Activated B cell treated with CpG ODN at 0.5 μM for 24 hours (primary cell): ENCODE results near the gene NLRC5. TPM values are rescaled to one million over a fixed set of nuclear protein-coding genes. Genes with fewer than 3 reads are reported as not detected.
"Not testable (repeated sequence)": the region's sequence is repeated elsewhere in the genome, so short reads cannot be mapped to it uniquely, and the experiment has no call there.

Experiments
- ATAC-seq: fragments of 200-7000 bp; cut with Tn5 transposase; one replicate; pipeline ENCODE4 v1.10.0; 2021; ENCODE audit warnings: low read depth, mild to moderate bottlenecking, moderate library complexity
- CTCF ChIA-PET: fragments of 350-600 bp; sonication (Branson Sonifier 250); formaldehyde crosslinking; loops from one replicate; lab custom pipeline; 2021; ENCODE audit warnings: antibody characterized with exemption; lab: Charles Lee
- POLR2A ChIA-PET: fragments of 350-600 bp; sonication (Branson Sonifier 250); formaldehyde crosslinking; loops from one replicate; lab custom pipeline; 2021; ENCODE audit warnings: antibody characterized with exemption; lab: Charles Lee
- DNase-seq: peaks from one replicate; pipeline ENCODE4 v3.0.0; 2022
- H3K27ac Mint-ChIP-seq: one replicate; pipeline ENCODE4 v1.8.0; 2020; ENCODE audit warnings: mixed read lengths
- H3K27me3 Mint-ChIP-seq: one replicate; pipeline ENCODE4 v1.8.0; 2021; ENCODE audit warnings: mixed read lengths
- H3K36me3 Mint-ChIP-seq: one replicate; pipeline ENCODE4 v1.8.0; 2021; ENCODE audit warnings: low read depth, mixed read lengths
- H3K4me1 Mint-ChIP-seq: one replicate; pipeline ENCODE4 v1.8.0; 2021; ENCODE audit warnings: mixed read lengths
- H3K4me3 Mint-ChIP-seq: one replicate; pipeline ENCODE4 v1.8.0; 2020; ENCODE audit warnings: mild to moderate bottlenecking, mixed read lengths
- H3K9me3 Mint-ChIP-seq: one replicate; pipeline ENCODE4 v1.8.0; 2020; ENCODE audit warnings: mixed read lengths
- CTCF ChIP-seq: fragments of 200-600 bp; IDR thresholded peaks from one replicate; pipeline ENCODE4 v1.8.0; 2022; ENCODE audit warnings: antibody characterized with exemption, mild to moderate bottlenecking
- intact Hi-C: fragments of 100-400 bp; cut with micrococcal nuclease; formaldehyde crosslinking; loops from one replicate; pipeline ENCODE4 v1.15.1; 2024
- total RNA-seq: library from RNA; stranded (reverse); gene quantifications from 2 replicates; pipeline ENCODE4 v1.2.3, GENCODE V29; 2022

Gene NLRC5
- total RNA-seq, 1 donor from 2014 or later: 372 TPM

GRCh38 chr16:56970934-56971767, 18.2 kb upstream of the NLRC5 start:
- H3K4me3 Mint-ChIP-seq: peak overlapping the region; percentile 66
- peaks cover 66% of the 10 kb centered on the region for H3K4me1 Mint-ChIP-seq
- POLR2A ChIA-PET: interaction anchor here (0.6 to 12.4 kb wide), 25 partner anchors 14 to 105 kb away, joined by 3 to 233 read pairs (median 4); partner anchors contain the start of genes NLRC5 and SLC12A3

GRCh38 chr16:56971768-56972043, 17.7 kb upstream of the NLRC5 start:
- Mint-ChIP-seq H3K27ac (peak overlapping the region; percentile 97), H3K36me3 (no peaks in the 10 kb centered on the region), H3K4me1 (peaks cover 70% of the 10 kb centered on the region), H3K4me3 (peak overlapping the region; percentile 66), H3K9me3 (no peaks in the 10 kb centered on the region), H3K27me3 (no peaks in the 10 kb centered on the region)
- CTCF ChIA-PET: interaction anchor here (0.6 to 3.1 kb wide), 9 partner anchors 18 to 117 kb away, joined by 3 to 20 read pairs (median 3); partner anchors contain the start of gene NLRC5
- DNase-seq (no peak), ATAC-seq (no peak)
- POLR2A ChIA-PET: interaction anchor here (0.7 to 12.4 kb wide), 16 partner anchors 14 to 106 kb away, joined by 3 to 233 read pairs (median 8); partner anchors contain the start of genes NLRC5 and SLC12A3
- intact Hi-C loops: loop anchor here (1.0 to 2.0 kb wide), 4 partner anchors 10 to 71 kb away; no protein-coding TSS in a partner anchor
- no peak for TF ChIP-seq CTCF

More at GRCh38 chr16:56970934-56971767, 18.2 kb upstream of the NLRC5 start:
- Mint-ChIP-seq H3K27ac (peak overlapping the region; percentile 97), H3K9me3 (no peaks in the 10 kb centered on the region), H3K27me3 (no peaks in the 10 kb centered on the region), H3K36me3 (no peaks in the 10 kb centered on the region)
- no peak for TF ChIP-seq CTCF
- intact Hi-C loops: loop anchor here (1.0 to 2.0 kb wide), 4 partner anchors 10 to 71 kb away; no protein-coding TSS in a partner anchor
- DNase-seq: peak; percentile 53
- CTCF ChIA-PET: interaction anchor here (0.6 to 3.1 kb wide), 14 partner anchors 18 to 196 kb away, joined by 3 to 20 read pairs (median 3); partner anchors contain the start of gene NLRC5
- peak; percentile 96 for ATAC-seq

GRCh38 chr16:56972403-56973293, 16.7 kb upstream of the NLRC5 start:
- POLR2A ChIA-PET: interaction anchor here (0.8 to 12.4 kb wide), 10 partner anchors 13 to 89 kb away, joined by 3 to 233 read pairs (median 13); partner anchors contain the start of gene NLRC5
- H3K4me3 Mint-ChIP-seq: peak overlapping the region; percentile 62
- H3K4me1 Mint-ChIP-seq: peaks cover 74% of the 10 kb centered on the region

GRCh38 chr16:56973294-56973689, 16.1 kb upstream of the NLRC5 start:
- H3K36me3 Mint-ChIP-seq: no peaks in the 10 kb centered on the region
- no peaks in the 10 kb centered on the region for H3K9me3 Mint-ChIP-seq
- ATAC-seq (no peak), DNase-seq (no peak)
- H3K27me3 Mint-ChIP-seq: no peaks in the 10 kb centered on the region
- ChIA-PET POLR2A (interaction anchor here (0.8 to 12.4 kb wide), 9 partner anchors 8 to 72 kb away, joined by 3 to 233 read pairs (median 19); partner anchors contain the start of gene NLRC5), CTCF (interaction anchor here (0.7 to 1.5 kb wide), 2 partner anchors 8 to 22 kb away, joined by 3 read pairs; no protein-coding TSS in a partner anchor)
- no peak for TF ChIP-seq CTCF
- peaks cover 79% of the 10 kb centered on the region for H3K4me1 Mint-ChIP-seq
- peak overlapping the region; percentile 62 for H3K4me3 Mint-ChIP-seq
- peak overlapping the region; percentile 81 for H3K27ac Mint-ChIP-seq
- intact Hi-C loops: no loop called here

More at GRCh38 chr16:56972403-56973293, 16.7 kb upstream of the NLRC5 start:
- ATAC-seq (no peak), DNase-seq (no peak)
- no peaks in the 10 kb centered on the region for H3K27me3 Mint-ChIP-seq
- CTCF ChIA-PET: interaction anchor here (0.7 to 3.1 kb wide), 5 partner anchors 8 to 72 kb away, joined by 3 to 20 read pairs (median 3); no protein-coding TSS in a partner anchor
- peak overlapping the region; percentile 81 for H3K27ac Mint-ChIP-seq
- H3K9me3 Mint-ChIP-seq: no peaks in the 10 kb centered on the region
- no peaks in the 10 kb centered on the region for H3K36me3 Mint-ChIP-seq
- intact Hi-C loops: no loop called here
- no peak for TF ChIP-seq CTCF

GRCh38 chr16:56973899-56974298, 15.5 kb upstream of the NLRC5 start:
- H3K36me3 Mint-ChIP-seq, intact Hi-C loops, ATAC-seq, H3K27me3 Mint-ChIP-seq, H3K9me3 Mint-ChIP-seq, DNase-seq: not testable (repeated sequence)
- CTCF ChIA-PET: interaction anchor here (1.4 to 1.5 kb wide), 2 partner anchors 7 to 10 kb away, joined by 3 to 4 read pairs; no protein-coding TSS in a partner anchor
- peaks cover 82% of the 10 kb centered on the region for H3K4me1 Mint-ChIP-seq
- POLR2A ChIA-PET: interaction anchor here (1.2 to 12.4 kb wide), 7 partner anchors 9 to 68 kb away, joined by 4 to 233 read pairs (median 19); partner anchors contain the start of gene NLRC5
- H3K27ac Mint-ChIP-seq: peak overlapping the region; percentile 81
- peak overlapping the region; percentile 5 for H3K4me3 Mint-ChIP-seq
